SK-N-SH (cell line): ENCODE results near the gene PSMD9. TPM values are rescaled to one million over a fixed set of nuclear protein-coding genes. Genes with fewer than 3 reads are reported as not detected.

Source experiments
- CTCF ChIA-PET: fragments of 300-600, 350-600 bp; formaldehyde crosslinking; extraction: SDS; loops from one replicate; lab custom pipeline; 2021; lab: Yijun Ruan, JAX
- POLR2A ChIA-PET: fragments of 350-600 bp; sonication (Branson Sonifier 250); formaldehyde crosslinking; extraction: SDS; loops from one replicate; lab custom pipeline; 2020; ENCODE audit warnings: antibody characterized with exemption, inconsistent platforms; lab: Yijun Ruan, JAX
- DNase-seq: peaks from one replicate; pipeline ENCODE4 v3.0.0; 2012
- H2AFZ ChIP-seq: fragments of 200-600 bp; sonication (generic); 2 replicates; pipeline ENCODE4 v1.8.1; 2016; ENCODE audit warnings: antibody characterized with exemption, mild to moderate bottlenecking, low read depth
- H3F3A ChIP-seq: fragments of 200-600 bp; sonication (generic); replicated peaks from 2 replicates; pipeline ENCODE3; 2016; ENCODE audit warnings: antibody characterized with exemption, mild to moderate bottlenecking; ENCODE audit not compliant: insufficient read depth
- H3K27ac ChIP-seq, 2 experiments: fragments of 200-500 bp in 1 of 2; fragments of 200-600 bp in 1 of 2; sonication (Bioruptor generic) in 1 of 2; sonication (generic), shearing (Covaris generic) in 1 of 2; 2 replicates each; pipeline versions ENCODE4 v1.5.1 to v1.6.1; 2014 to 2016; ENCODE audit warnings: low read depth in 2 of 2, inconsistent platforms in 1 of 2, low read length in 1 of 2, mild to moderate bottlenecking in 1 of 2, mixed read lengths in 1 of 2
- H3K27me3 ChIP-seq: fragments of 200-600 bp; sonication (generic), shearing (Covaris generic); 2 replicates; pipeline ENCODE4 v1.6.1; 2016; ENCODE audit warnings: mixed run types; ENCODE audit not compliant: insufficient read depth
- H3K36me3 ChIP-seq, 2 experiments: fragments of 200-500 bp in 1 of 2; fragments of 200-600 bp in 1 of 2; sonication (Bioruptor generic) in 1 of 2; sonication (generic) in 1 of 2; replicated peaks in 1 of 2; 2 replicates each; pipeline versions ENCODE3 to v1.5.1; 2014 to 2016; ENCODE audit warnings: low read length in 1 of 2, mild to moderate bottlenecking in 1 of 2; ENCODE audit not compliant: insufficient read depth in 2 of 2, control insufficient read depth in 1 of 2
- H3K4me1 ChIP-seq, 2 experiments: fragments of 200-500 bp in 1 of 2; fragments of 200-600 bp in 1 of 2; sonication (Bioruptor generic) in 1 of 2; sonication (generic), shearing (Covaris generic) in 1 of 2; 2 replicates each; pipeline versions ENCODE4 v1.5.1 to v1.6.1; 2014 to 2016; ENCODE audit warnings: low read depth in 1 of 2, low read length in 1 of 2, mixed run types in 1 of 2; ENCODE audit not compliant: insufficient read depth in 2 of 2, control insufficient read depth in 1 of 2
- H3K4me2 ChIP-seq: fragments of 200-600 bp; sonication (generic), shearing (Covaris generic); 2 replicates; pipeline ENCODE4 v1.6.1; 2017; ENCODE audit warnings: mixed run types
- H3K4me3 ChIP-seq, 2 experiments: fragments of 200-500 bp in 1 of 2; fragments of 200-600 bp in 1 of 2; sonication (Bioruptor generic) in 1 of 2; sonication (generic), shearing (Covaris generic) in 1 of 2; 2 replicates each; pipeline versions ENCODE4 v1.5.1 to v1.8.1; 2014 to 2016; ENCODE audit warnings: low read depth in 2 of 2, inconsistent platforms in 1 of 2, low read length in 1 of 2, mild to moderate bottlenecking in 1 of 2, mixed read lengths in 1 of 2, moderate library complexity in 1 of 2
- H3K79me2 ChIP-seq: fragments of 200-600 bp; sonication (generic); 2 replicates; pipeline ENCODE4 v1.8.1; 2017; ENCODE audit warnings: mild to moderate bottlenecking; ENCODE audit not compliant: insufficient read depth
- H3K9ac ChIP-seq: fragments of 200-600 bp; sonication (generic); 2 replicates; pipeline ENCODE4 v1.6.1; 2017; ENCODE audit warnings: mixed run types
- H3K9me2 ChIP-seq: fragments of 200-600 bp; sonication (generic); 2 replicates; pipeline ENCODE4 v1.6.1; 2017; ENCODE audit warnings: mixed run types
- H3K9me3 ChIP-seq: fragments of 200-600 bp; sonication (generic); 2 replicates; pipeline ENCODE4 v1.6.1; 2017; ENCODE audit warnings: mixed run types, mild to moderate bottlenecking, moderate library complexity
- H4K20me1 ChIP-seq: fragments of 200-600 bp; sonication (generic); 2 replicates; pipeline ENCODE4 v1.6.1; 2017; ENCODE audit warnings: mild to moderate bottlenecking, mixed run types; ENCODE audit not compliant: insufficient read depth
- CHD2 ChIP-seq: fragments of 150-350 bp; IDR thresholded peaks from 2 replicates; pipeline ENCODE4 v1.6.1; 2018; ENCODE audit warnings: low read length; ENCODE audit not compliant: partially characterized antibody
- EP300 ChIP-seq, 2 experiments: IDR thresholded peaks; 2 replicates each; pipeline versions ENCODE4 v1.4.0 to v1.6.1; 2012; ENCODE audit warnings: borderline replicate concordance in 1 of 2, low read depth in 1 of 2, low read length in 1 of 2
- FOXJ3 ChIP-seq: sonication (generic); formaldehyde crosslinking; IDR thresholded peaks from 2 replicates; pipeline ENCODE4 v1.5.1; 2020; ENCODE audit warnings: mild to moderate bottlenecking, missing genetic modification reagents
- FOXM1 ChIP-seq: IDR thresholded peaks from 2 replicates; pipeline ENCODE4 v1.4.0; 2012; ENCODE audit warnings: low read depth, mild to moderate bottlenecking
- MEF2A ChIP-seq: IDR thresholded peaks from 2 replicates; pipeline ENCODE4 v1.4.0; 2012; ENCODE audit warnings: low read depth, borderline replicate concordance
- MXI1 ChIP-seq: IDR thresholded peaks from 2 replicates; pipeline ENCODE4 v1.6.1; 2012; ENCODE audit warnings: mild to moderate bottlenecking, low read depth, low read length, improper control_type of control experiment
- RAD21 ChIP-seq: IDR thresholded peaks from 2 replicates; pipeline ENCODE4 v1.6.1; 2012; ENCODE audit warnings: mild to moderate bottlenecking, low read length
- REST ChIP-seq: IDR thresholded peaks from 2 replicates; pipeline ENCODE4 v1.6.1; 2012; ENCODE audit warnings: mild to moderate bottlenecking, low read depth, low read length, moderate library complexity
- RFX5 ChIP-seq: IDR thresholded peaks from 2 replicates; pipeline ENCODE4 v1.6.1; 2012; ENCODE audit warnings: mild to moderate bottlenecking, improper control_type of control experiment, low read length
- RXRA ChIP-seq: IDR thresholded peaks from 2 replicates; pipeline ENCODE4 v1.4.0; 2012; ENCODE audit warnings: low read depth, mild to moderate bottlenecking, borderline replicate concordance
- SIN3A ChIP-seq: IDR thresholded peaks from 2 replicates; pipeline ENCODE4 v1.6.1; 2012; ENCODE audit warnings: low read depth, mild to moderate bottlenecking, low read length, moderate library complexity, borderline replicate concordance
- TAF1 ChIP-seq: IDR thresholded peaks from 2 replicates; pipeline ENCODE4 v1.6.1; 2012; ENCODE audit warnings: low read depth, mild to moderate bottlenecking, low read length, moderate library complexity, borderline replicate concordance
- TCF12 ChIP-seq: IDR thresholded peaks from 2 replicates; pipeline ENCODE4 v1.4.0; 2012
- YY1 ChIP-seq: IDR thresholded peaks from 2 replicates; pipeline ENCODE4 v1.4.0; 2012; ENCODE audit warnings: low read depth, mild to moderate bottlenecking
- ZBTB33 ChIP-seq: IDR thresholded peaks from 2 replicates; pipeline ENCODE4 v1.4.0; 2012; ENCODE audit warnings: low read depth, borderline replicate concordance
- WGBS: methylation state at CpG from one replicate; pipeline ENCODE4 v1.1.6; 2017; ENCODE audit warnings: low lambda C conversion rate; 5-methylcytosine and 5-hydroxymethylcytosine counted together
- polyA plus RNA-seq, 3 experiments: library from polyadenylated mRNA; depleted of rRNA; stranded (reverse); fragments of >200 nt; gene quantifications; 2 replicates each; pipeline ENCODE4 v1.2.3, GENCODE V29; 2012
- TF ChIP-seq, protein P1 (sequence below): fragments of 150-350 bp; IDR thresholded peaks from 2 replicates; pipeline ENCODE4 v1.6.1; 2016; ENCODE audit warnings: mild to moderate bottlenecking, low read depth, low read length

Gene PSMD9
- polyA plus RNA-seq, 1 of the 3 experiments (the other 2 are of a cell fraction): 227 TPM

GRCh38 chr12:121873216-121873569 is 15.4 kb upstream of the PSMD9 start:
- Histone ChIP-seq H3K4me1 (peaks cover 10 to 13% of the 10 kb centered on the region in 2 experiments; a peak in 3 of 4 replicates), H3K27me3 (no peaks in the 10 kb centered on the region), H3K9me3 (no peaks in the 10 kb centered on the region), H3K9ac (no peak overlapping the region; the same call in 1 of the 2 replicates), H2AFZ (peak overlapping the region; percentile 87), H3K79me2 (no peaks in the 10 kb centered on the region), H3K4me3 (no peak overlapping the region; a peak in 1 of 4 replicates), H3K36me3 (no peaks in the 10 kb centered on the region), H3K9me2 (no peaks in the 10 kb centered on the region), H3K4me2 (peak overlapping the region; percentile 66), H3F3A (peaks cover 21% of the 10 kb centered on the region), H4K20me1 (no peaks in the 10 kb centered on the region), H3K27ac (peak overlapping the region; percentile 85 to 90)
- TF ChIP-seq FOXM1 (no peak), RFX5 (no peak), REST (no peak), SIN3A (no peak), FOXJ3 (CRISPR knock-in tag) (no peak), MEF2A (no peak), EP300 (IDR thresholded peaks at IDR 0.05; ENCODE audit: borderline replicate concordance in 1 of 2, low read depth in 1 of 2, low read length in 1 of 2) (no peak), RXRA (no peak), YY1 (no peak), TCF12 (no peak), CHD2 (no peak), RAD21 (no peak), TAF1 (no peak), ZBTB33 (no peak), MXI1 (no peak)
- TF ChIP-seq, protein P1, sequence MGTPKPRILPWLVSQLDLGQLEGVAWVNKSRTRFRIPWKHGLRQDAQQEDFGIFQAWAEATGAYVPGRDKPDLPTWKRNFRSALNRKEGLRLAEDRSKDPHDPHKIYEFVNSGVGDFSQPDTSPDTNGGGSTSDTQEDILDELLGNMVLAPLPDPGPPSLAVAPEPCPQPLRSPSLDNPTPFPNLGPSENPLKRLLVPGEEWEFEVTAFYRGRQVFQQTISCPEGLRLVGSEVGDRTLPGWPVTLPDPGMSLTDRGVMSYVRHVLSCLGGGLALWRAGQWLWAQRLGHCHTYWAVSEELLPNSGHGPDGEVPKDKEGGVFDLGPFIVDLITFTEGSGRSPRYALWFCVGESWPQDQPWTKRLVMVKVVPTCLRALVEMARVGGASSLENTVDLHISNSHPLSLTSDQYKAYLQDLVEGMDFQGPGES: no peak
- DNase-seq: no peak
- POLR2A ChIA-PET: interaction anchor here (0.5 to 2.0 kb wide), 10 partner anchors 10 to 1506 kb away, joined by 3 to 13 read pairs (median 4); partner anchors contain the start of genes DIABLO, PSMD9 and RHOF
- CTCF ChIA-PET: interaction anchor here (0.6 to 3.9 kb wide), 7 partner anchors 10 to 79 kb away, joined by 3 to 25 read pairs (median 3); partner anchors contain the start of gene RHOF
- 98% methylated on average over 6 of the region's 6 CpGs for WGBS
